GM12878 (cell line): ENCODE data around the gene C16orf95. TPM values are rescaled to one million over a fixed set of nuclear protein-coding genes. Genes with fewer than 3 reads are reported as not detected.

Source experiments
- ATAC-seq: fragments of 200-7000 bp; cut with Tn5 transposase; 3 replicates; pipeline ENCODE4 v1.9.1; 2020; ENCODE audit warnings: mild to moderate bottlenecking, moderate library complexity
- BruUV-seq: library from RNA; stranded (reverse); fragments of 400-500 nt; replicated peaks from 2 replicates; lab custom pipeline; 2021; lab: Mats Ljungman, UMichigan
- CTCF ChIA-PET: fragments of 300-600 bp; sonication (Branson Sonifier 250); formaldehyde crosslinking; extraction: SDS; loops from one replicate; lab custom pipeline; 2021; ENCODE audit warnings: inconsistent platforms; lab: Yijun Ruan, JAX
- POLR2A ChIA-PET: fragments of 350-600 bp; formaldehyde crosslinking; extraction: SDS; loops from one replicate; lab custom pipeline; 2021; ENCODE audit warnings: inconsistent platforms; lab: Charles Lee
- RAD21 ChIA-PET: fragments of 300-600 bp; sonication (Branson Sonifier 250); formaldehyde crosslinking; loops from one replicate; lab custom pipeline; 2023; ENCODE audit warnings: antibody characterized with exemption; ENCODE audit not compliant: unreplicated experiment; lab: Charles Lee
- SMC1A ChIA-PET: fragments of 300-600 bp; sonication (Branson Sonifier 250); formaldehyde crosslinking; loops from one replicate; lab custom pipeline; 2023; ENCODE audit not compliant: unreplicated experiment, uncharacterized antibody; lab: Charles Lee
- DNase-seq: peaks from one replicate; pipeline ENCODE4 v3.0.0-alpha.2; 2011; ENCODE audit warnings: low read depth, low spot score
- FAIRE-seq: peaks from 3 replicates; lab custom pipeline; 2011; peaks lifted over from hg19 to GRCh38; lab: Jason Lieb, UNC
- H2AFZ ChIP-seq: 2 replicates; pipeline ENCODE4 v1.6.0; 2011; ENCODE audit warnings: low read depth, low read length, control low read depth; ENCODE audit not compliant: control insufficient read depth
- H3K27ac ChIP-seq: 2 replicates; pipeline ENCODE4 v1.5.1; 2011; ENCODE audit warnings: control low read depth; ENCODE audit not compliant: control insufficient read depth, insufficient read depth
- H3K27me3 ChIP-seq, 2 experiments: replicated peaks in 1 of 2; 2 replicates each; pipeline versions ENCODE4 v1.6.0 to v1.6.1; 2011; ENCODE audit warnings: low read length in 1 of 2; ENCODE audit not compliant: control insufficient read depth in 2 of 2, insufficient read depth in 2 of 2
- H3K36me3 ChIP-seq, 2 experiments: 2 replicates each; pipeline ENCODE4 v1.5.1; 2011; ENCODE audit warnings: low read length in 1 of 2; ENCODE audit not compliant: control insufficient read depth in 2 of 2, insufficient read depth in 2 of 2
- H3K4me1 ChIP-seq: 2 replicates; pipeline ENCODE4 v1.6.1; 2011; ENCODE audit warnings: mild to moderate bottlenecking, low read length, moderate library complexity, mixed read lengths; ENCODE audit not compliant: control insufficient read depth, insufficient read depth
- H3K4me2 ChIP-seq: 2 replicates; pipeline ENCODE4 v1.6.0; 2011; ENCODE audit warnings: control low read depth; ENCODE audit not compliant: control insufficient read depth, insufficient read depth
- H3K4me3 ChIP-seq: fragments of 200-600 bp; sonication (generic); 2 replicates; pipeline ENCODE4 v1.5.1; 2016
- H3K79me2 ChIP-seq: 2 replicates; pipeline ENCODE4 v1.6.0; 2011; ENCODE audit warnings: low read length; ENCODE audit not compliant: control insufficient read depth, insufficient read depth
- H3K9ac ChIP-seq: 2 replicates; pipeline ENCODE4 v1.8.0; 2011; ENCODE audit warnings: low read length, control low read depth, mixed read lengths; ENCODE audit not compliant: control insufficient read depth, insufficient read depth
- H3K9me3 ChIP-seq: replicated peaks from 3 replicates; pipeline ENCODE4 v1.5.1; 2011; ENCODE audit warnings: mild to moderate bottlenecking, low read length; ENCODE audit not compliant: control insufficient read depth, insufficient read depth
- H4K20me1 ChIP-seq: 2 replicates; pipeline ENCODE4 v1.6.0; 2011; ENCODE audit not compliant: control insufficient read depth, insufficient read depth
- CBX3 ChIP-seq: fragments of 200-600 bp; sonication (generic); IDR thresholded peaks from 2 replicates; pipeline ENCODE4 v1.6.1; 2016; ENCODE audit warnings: low read depth, borderline replicate concordance
- CEBPZ ChIP-seq: fragments of 150-350 bp; IDR thresholded peaks from 2 replicates; pipeline ENCODE4 v1.6.1; 2016; ENCODE audit warnings: low read depth, low read length
- E2F8 ChIP-seq: fragments of 450-650 bp; IDR thresholded peaks from 2 replicates; pipeline ENCODE4 v1.6.1; 2018; ENCODE audit warnings: mild to moderate bottlenecking, low read depth, moderate library complexity; ENCODE audit not compliant: partially characterized antibody
- EED ChIP-seq: sonication (generic); IDR thresholded peaks from 2 replicates; pipeline ENCODE4 v1.6.1; 2016; ENCODE audit warnings: antibody characterized with exemption, low read depth
- EZH2 ChIP-seq: IDR thresholded peaks from 2 replicates; pipeline ENCODE4 v1.6.1; 2012; ENCODE audit warnings: low read depth, mild to moderate bottlenecking, control low read depth, inconsistent platforms, low read length, borderline replicate concordance; ENCODE audit not compliant: control insufficient read depth
- HDGF ChIP-seq: fragments of 450-650 bp; IDR thresholded peaks from 2 replicates; pipeline ENCODE4 v1.6.1; 2016; ENCODE audit warnings: antibody characterized with exemption
- KDM1A ChIP-seq: fragments of 200-600 bp; sonication (generic); IDR thresholded peaks from 2 replicates; pipeline ENCODE4 v1.6.1; 2016; ENCODE audit warnings: borderline replicate concordance
- KLF5 ChIP-seq: fragments of 450-650 bp; IDR thresholded peaks from 2 replicates; pipeline ENCODE4 v1.6.1; 2014; ENCODE audit warnings: mild to moderate bottlenecking; ENCODE audit not compliant: partially characterized antibody
- NFYB ChIP-seq: IDR thresholded peaks from 2 replicates; pipeline ENCODE4 v1.6.1; 2011; ENCODE audit warnings: low read depth, mild to moderate bottlenecking, low read length, improper control_type of control experiment, moderate library complexity; ENCODE audit not compliant: insufficient read depth
- PAX5 ChIP-seq: IDR thresholded peaks from 2 replicates; pipeline ENCODE4 v1.6.1; 2011; ENCODE audit warnings: low read depth, low read length, borderline replicate concordance
- PBX3 ChIP-seq: IDR thresholded peaks from 2 replicates; pipeline ENCODE4 v1.6.1; 2011; ENCODE audit warnings: mild to moderate bottlenecking, low read depth, low read length, moderate library complexity; ENCODE audit not compliant: insufficient replicate concordance
- SIN3A ChIP-seq: IDR thresholded peaks from 2 replicates; pipeline ENCODE4 v1.6.1; 2012; ENCODE audit warnings: low read depth, low read length, improper control_type of control experiment
- STAT1 ChIP-seq: fragments of 450-650 bp; conservative IDR thresholded peaks from 2 replicates; pipeline ENCODE4 v1.6.1; 2014; ENCODE audit warnings: antibody characterized with exemption, mild to moderate bottlenecking
- TCF3 ChIP-seq: IDR thresholded peaks from 2 replicates; pipeline ENCODE4 v1.6.1; 2012; ENCODE audit warnings: low read depth, mild to moderate bottlenecking, low read length, borderline replicate concordance; ENCODE audit not compliant: insufficient read depth
- YBX1 ChIP-seq: fragments of 450-650 bp; IDR thresholded peaks from 2 replicates; pipeline ENCODE4 v1.6.1; 2016; ENCODE audit warnings: antibody characterized with exemption
- WGBS: methylation state at CpG from one replicate; pipeline ENCODE4 v1.1.6; 2016; ENCODE audit warnings: low lambda C conversion rate; ENCODE audit not compliant: insufficient replicate concordance, insufficient coverage; ENCODE audit errors: missing lambda C conversion rate; 5-methylcytosine and 5-hydroxymethylcytosine counted together
- in situ Hi-C: fragments of 300-500 bp; cut with MboI; formaldehyde crosslinking; loops from 9 replicates; pipeline ENCODE4 v1.14.3; 2018; ENCODE audit warnings: mixed read lengths
- intact Hi-C: fragments of 100-400 bp; cut with micrococcal nuclease; formaldehyde crosslinking; loops from one replicate; pipeline ENCODE4 v1.14.2; 2022; ENCODE audit not compliant: unreplicated experiment
- polyA plus RNA-seq, 11 experiments: library from polyadenylated mRNA; depleted of rRNA in 4 of 11; unstranded in 6 of 11; stranded (reverse) in 5 of 11; fragments of >200 nt; fragmentation: Nextera tagmentation in 4 of 11; fragmentation: Illumina TruSeq in 1 of 11; extraction: Ambion mirVana in 4 of 11; extraction: Trizol in 1 of 11; gene quantifications; 1 replicate in 1 of 11; 2 replicates in 10 of 11; pipeline versions ENCODE4 v1.2.1 to v1.2.3, GENCODE V29; 2011 to 2016; ENCODE audit warnings: inconsistent platforms in 2 of 11, missing spikeins in 2 of 11, low read depth in 1 of 11
- total RNA-seq, 4 experiments: library from RNA; depleted of rRNA in 3 of 4; stranded (reverse); fragments of >200 nt in 3 of 4; fragmentation: Illumina TruSeq in 1 of 4; extraction: Trizol in 1 of 4; gene quantifications; 2 replicates each; pipeline versions ENCODE4 v1.2.1 to v1.2.3, GENCODE V29; 2013 to 2021

The C16orf95 gene
- total and polyA plus RNA-seq, 10 of the 15 experiments (the other 5 are each of a cell fraction or from before 2014, with no cell fraction given): 0.90 to 22.7 (median 6.0) TPM

- FAIRE-seq: no peak
- Histone ChIP-seq H3K9me3 (no peaks in the 10 kb centered on the region), H3K79me2 (no peaks in the 10 kb centered on the region), H3K36me3 (peaks cover 11 to 37% of the 10 kb centered on the region in 2 experiments), H3K4me1 (peaks cover 4% of the 10 kb centered on the region; the same call in 1 of the 2 replicates), H3K27me3 (no peaks in the 10 kb centered on the region), H2AFZ (no peak overlapping the region), H3K4me3 (no peak overlapping the region), H4K20me1 (no peaks in the 10 kb centered on the region), H3K27ac (no peak overlapping the region), H3K4me2 (no peak overlapping the region), H3K9ac (no peak overlapping the region)
- ChIA-PET SMC1A (no interaction called here), RAD21 (no interaction called here), CTCF (interaction anchor here (0.7 kb wide), 1 partner anchor 48 kb away, joined by 3 read pairs; no protein-coding TSS in a partner anchor), POLR2A (interaction anchor here (0.8 kb wide), 1 partner anchor 20 kb away, joined by 8 read pairs; no protein-coding TSS in a partner anchor)
- no peak for DNase-seq
- in situ Hi-C loops: no loop called here
- WGBS: 82% methylated on average over 15 of the region's 15 CpGs
- BruUV-seq: no TSS peak
- intact Hi-C loops: no loop called here
- no peak for ATAC-seq
- TF ChIP-seq NFYB (no peak), HDGF (no peak), KLF5 (no peak), CEBPZ (no peak), TCF3 (no peak), EZH2 (no peak), EED (no peak), CBX3 (no peak), E2F8 (no peak), PBX3 (no peak), YBX1 (no peak), SIN3A (no peak), PAX5 (no peak), KDM1A (no peak), STAT1 (no peak)
- TF ChIP-seq, all 136 proteins: peak for 0
Observed at GRCh38 chr16:87333101-87333500, 15.9 kb upstream of the C16orf95 start.
